HG03457 (cell line): ENCODE results near the gene AOAH.
"Not testable (repeated sequence)": the region's sequence is repeated elsewhere in the genome, so short reads cannot be mapped to it uniquely, and the experiment has no call there.

Source experiments
- ATAC-seq: cut with Tn5 transposase; IDR thresholded peaks from one replicate; pipeline ENCODE4 v1.9.1; 2021; ENCODE audit warnings: moderate number of reproducible peaks; ENCODE audit not compliant: unreplicated experiment

Gene AOAH

DNA sequence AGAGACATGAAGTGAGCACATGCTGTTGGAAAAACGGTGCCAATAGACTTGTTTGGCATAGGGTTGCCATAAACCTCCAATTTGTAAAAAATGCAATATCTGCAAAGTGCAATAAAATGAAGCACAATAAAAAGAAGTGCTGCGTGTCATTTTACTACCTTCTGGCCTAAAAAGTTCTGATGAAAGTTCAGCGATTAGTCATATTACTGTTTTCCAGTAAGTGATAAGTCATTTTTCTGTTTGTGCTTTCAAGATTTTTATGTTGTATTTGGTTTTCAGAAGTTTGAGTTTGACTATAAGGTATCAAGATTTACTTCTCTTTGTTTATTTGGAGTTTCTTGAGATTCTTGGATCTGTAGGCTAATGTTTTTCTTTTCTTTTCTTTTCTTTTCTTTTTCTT lies 16.8 kb downstream of the AOAH start:
- no peak for ATAC-seq

DNA sequence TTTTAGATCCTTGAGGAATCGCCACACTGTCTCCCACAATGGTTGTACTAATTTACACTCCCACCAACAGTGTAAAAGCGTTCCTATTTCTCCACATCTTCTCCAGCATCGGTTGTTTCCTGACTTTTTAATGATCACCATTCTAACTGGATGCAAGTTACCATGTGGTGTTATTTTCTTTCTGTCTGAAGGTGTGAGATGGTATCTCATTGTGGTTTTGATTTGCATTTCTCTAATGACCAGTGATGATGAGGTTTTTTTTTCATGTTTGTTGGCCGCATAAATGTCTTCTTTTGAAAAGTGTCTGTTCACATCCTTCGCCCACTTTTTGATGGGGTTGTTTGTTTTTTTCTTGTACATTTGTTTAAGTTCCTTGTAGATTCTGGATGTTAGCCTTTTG lies 20.4 kb downstream of the AOAH start:
- ATAC-seq: not testable (repeated sequence)

GRCh38 chr7:36692456-36692855 lies 31.8 kb downstream of the AOAH start:
- no peak for ATAC-seq

- no peak for ATAC-seq
These were observed 32.3 kb downstream of the AOAH start for GRCh38 chr7:36691983-36692382.

DNA sequence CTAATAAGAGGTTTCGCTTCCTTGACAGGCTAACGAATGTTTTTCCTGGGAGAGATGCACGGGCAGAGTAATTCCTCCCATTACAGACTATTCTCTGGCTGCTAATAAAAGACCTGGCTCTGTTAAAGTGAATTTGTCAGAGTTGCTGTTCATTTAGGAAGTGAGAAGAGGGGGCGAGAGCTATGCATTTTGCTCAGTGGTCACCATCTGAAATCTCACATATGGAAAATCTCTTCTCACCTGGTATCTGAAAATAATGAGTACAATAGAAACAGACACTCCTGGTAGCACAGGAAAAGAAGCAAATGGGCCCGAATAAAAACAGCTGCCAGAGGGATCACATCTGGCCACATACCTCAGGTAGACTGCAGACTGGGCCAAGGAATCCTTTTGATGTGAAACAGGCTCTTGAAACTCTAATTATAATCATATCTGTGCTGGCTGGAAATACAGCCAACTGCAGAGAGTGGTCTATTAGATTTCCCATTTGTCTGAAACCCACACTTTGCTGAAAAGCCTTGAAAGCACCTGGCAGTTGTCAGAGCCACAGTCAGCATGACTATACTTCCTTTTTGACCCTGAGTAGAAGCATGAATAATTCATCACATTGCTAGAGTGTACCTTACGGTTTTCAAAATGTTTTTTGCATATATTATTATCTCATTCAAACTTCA lies 33.6 kb downstream of the AOAH start:
- ATAC-seq: no peak

- no peak for ATAC-seq
These were observed 34.3 kb downstream of the AOAH start for GRCh38 chr7:36690041-36690440.

DNA sequence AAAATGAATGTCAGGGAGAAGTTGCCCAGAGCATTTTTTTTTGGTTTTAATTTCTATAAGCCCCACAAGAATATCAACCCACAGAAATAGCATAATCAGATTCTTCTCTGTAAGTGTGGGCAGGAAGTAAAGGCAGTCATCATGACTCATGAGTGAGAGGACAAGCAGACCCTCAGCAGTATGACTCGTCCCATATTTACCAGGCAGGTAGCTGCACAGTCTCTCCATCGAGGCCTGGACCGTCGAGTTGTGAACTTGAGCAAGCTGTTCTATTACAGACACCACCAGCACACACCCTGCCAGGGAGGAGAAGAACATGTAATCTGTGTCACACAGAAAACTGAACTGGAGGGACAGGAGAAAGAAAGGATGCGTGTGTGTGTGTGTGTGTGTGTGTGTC lies 37.8 kb downstream of the AOAH start:
- ATAC-seq: no peak

- no peak for ATAC-seq
These were observed 39.3 kb downstream of the AOAH start for GRCh38 chr7:36684954-36685353.

DNA sequence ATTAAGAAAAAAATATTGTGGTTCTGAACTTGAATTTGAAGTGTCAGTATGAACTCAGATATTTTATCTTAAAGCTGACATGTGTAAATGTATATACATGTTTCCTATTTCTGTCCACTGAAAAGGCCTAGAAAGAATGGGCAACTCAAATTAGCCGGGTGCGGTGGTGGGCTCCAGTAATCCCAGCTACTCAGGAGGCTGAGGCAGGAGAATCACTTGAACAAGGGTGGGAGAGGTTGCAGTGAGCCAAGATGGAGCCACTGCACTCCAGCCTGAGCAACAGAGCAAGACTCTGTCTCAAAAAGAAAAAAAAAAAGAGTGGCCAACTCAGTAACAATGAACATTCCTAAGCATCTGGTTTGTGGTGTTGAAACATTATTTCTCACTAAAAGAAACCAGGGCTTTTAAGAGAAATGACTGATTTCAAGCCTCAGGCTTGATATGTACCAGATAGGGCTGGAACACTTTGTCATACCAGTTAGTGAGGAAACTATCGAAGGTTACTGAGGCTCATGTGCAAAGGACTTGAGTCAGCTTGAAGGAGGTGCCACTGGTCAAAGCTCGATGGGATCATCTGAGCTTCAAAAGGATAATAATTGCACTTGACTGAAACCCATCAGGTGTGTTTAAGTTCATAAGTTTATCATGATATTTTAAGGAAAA lies 40.5 kb downstream of the AOAH start:
- ATAC-seq: no peak

DNA sequence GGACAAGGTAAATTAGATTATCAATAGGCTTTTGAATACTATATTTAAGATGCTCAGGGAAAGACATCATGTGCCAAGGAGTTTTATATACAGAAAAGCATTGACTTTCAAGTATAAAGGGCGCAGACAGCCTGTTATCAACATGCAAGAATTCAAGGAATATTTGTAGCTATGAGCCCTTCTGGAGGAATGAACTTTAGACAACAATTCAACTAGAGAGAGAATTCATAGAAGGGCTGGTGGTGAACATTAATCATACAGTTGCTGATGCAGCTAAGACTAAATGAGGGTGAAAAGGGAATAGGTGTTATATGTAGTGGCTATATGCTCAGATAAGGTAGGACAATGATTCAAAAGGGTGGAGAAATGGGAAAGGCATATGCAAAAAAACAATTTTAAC lies 41.2 kb downstream of the AOAH start:
- no peak for ATAC-seq

- no peak for ATAC-seq
These were observed 42.2 kb downstream of the AOAH start for GRCh38 chr7:36682102-36682501.

DNA sequence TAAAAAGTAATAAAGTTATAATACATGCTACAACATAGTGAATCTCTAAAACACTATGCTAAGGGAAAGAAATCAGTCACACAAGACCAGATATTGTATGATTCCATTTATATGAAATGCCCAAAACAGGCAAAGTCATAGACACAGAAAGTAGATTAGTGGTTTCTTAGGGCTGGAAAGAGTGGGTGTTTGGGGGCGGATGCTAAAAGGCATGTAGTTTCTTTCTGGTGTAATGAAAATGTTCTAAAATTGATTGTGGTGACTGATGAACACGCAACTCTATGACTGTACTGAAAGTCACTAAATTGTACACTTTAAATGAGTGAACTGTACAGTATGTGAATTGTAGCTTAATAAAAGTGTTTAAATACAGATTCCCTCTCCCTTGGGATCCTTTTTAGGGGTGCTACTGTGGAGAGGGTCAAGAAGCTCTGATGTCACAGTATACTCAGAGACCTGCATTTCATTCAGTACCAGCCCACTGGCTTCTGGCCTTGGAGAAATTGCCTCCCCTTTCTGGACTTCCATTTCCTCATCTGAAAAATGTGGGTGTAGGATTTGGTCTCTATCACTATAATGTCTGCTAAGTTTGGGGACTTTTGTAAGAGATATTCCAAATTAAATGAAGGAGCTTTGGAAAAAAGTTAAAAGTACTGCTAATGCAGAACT lies 46.4 kb downstream of the AOAH start:
- ATAC-seq: no peak

DNA sequence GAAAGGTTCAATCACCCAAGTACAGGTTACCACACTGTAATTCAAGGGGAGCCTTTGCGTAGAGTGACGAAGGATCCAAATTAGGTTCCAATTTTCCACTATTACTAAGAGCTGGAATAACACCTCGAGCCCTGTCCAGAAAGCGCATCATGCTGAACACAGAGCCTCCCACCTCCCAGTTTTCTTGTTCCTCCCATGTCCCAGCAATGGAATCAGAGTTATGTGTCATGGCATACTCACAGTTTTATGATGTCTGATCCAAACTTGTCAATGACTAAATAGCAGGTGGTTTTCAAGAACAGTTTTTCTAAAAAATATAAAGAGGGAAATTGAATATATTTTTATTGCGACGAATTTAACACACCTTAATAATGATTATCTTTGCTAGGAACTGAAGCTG lies 50.6 kb downstream of the AOAH start:
- no peak for ATAC-seq

- no peak for ATAC-seq
These were observed 52.9 kb downstream of the AOAH start for GRCh38 chr7:36671432-36671829.

DNA sequence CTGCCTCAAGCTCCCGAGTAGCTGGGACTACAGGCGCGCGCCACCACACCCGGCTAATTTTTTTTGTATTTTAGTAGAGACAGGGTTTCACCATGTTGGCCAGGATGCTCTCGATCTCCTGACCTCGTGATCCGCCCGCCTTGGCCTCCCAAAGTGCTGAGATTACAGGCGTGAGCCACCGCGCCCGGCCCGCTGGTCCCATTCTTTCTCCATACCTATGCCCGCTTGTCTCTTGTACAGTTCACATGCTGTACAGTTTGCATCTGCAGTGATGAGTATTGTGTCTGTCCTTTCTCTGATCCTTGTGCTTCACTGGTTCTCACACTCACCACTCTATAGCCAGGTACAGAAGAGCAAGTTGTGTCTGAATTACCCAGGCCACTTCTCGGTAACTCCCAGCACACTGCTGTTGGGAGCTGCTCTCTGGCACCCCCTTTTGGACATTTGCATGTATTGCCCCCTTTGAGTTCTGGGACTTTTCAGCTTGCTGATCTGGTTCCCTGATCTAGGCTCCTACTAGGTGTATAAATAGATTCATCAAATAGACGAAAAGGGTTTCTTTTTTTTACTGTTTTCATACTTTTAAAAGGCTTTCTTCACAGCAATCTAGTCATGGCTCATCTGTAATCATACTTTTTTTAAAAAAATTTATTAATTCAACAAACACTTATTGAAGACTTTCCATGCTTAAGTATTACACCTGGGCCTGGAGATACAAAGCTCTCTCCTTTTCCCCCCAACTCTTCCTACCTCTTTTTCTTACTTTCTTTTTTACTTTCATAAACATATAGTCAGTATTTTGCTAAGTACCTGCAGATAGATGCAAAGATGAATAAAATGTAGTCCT lies 53.5 kb downstream of the AOAH start:
- no peak for ATAC-seq

GRCh38 chr7:36668750-36669149 lies 55.5 kb downstream of the AOAH start:
- ATAC-seq: no peak

DNA sequence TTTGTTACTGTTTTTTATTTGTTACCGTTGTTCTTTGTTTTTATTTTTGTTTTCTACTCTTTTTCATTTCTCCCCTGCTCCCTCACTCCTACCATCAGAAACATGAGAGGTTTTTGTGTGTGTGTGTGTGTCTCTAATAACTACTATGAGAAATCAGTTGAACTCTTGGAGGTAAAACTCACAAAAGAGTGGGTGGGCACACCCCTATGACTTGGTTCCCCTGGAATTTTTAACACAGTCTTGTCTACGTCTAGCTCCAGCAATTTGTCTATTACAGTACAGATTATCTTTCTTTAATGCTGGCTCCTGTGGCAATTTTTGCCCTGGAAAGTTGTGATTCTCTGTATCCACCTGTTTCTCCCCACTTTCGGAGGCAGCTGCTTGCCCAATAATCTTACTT lies 56.2 kb downstream of the AOAH start:
- no peak for ATAC-seq

DNA sequence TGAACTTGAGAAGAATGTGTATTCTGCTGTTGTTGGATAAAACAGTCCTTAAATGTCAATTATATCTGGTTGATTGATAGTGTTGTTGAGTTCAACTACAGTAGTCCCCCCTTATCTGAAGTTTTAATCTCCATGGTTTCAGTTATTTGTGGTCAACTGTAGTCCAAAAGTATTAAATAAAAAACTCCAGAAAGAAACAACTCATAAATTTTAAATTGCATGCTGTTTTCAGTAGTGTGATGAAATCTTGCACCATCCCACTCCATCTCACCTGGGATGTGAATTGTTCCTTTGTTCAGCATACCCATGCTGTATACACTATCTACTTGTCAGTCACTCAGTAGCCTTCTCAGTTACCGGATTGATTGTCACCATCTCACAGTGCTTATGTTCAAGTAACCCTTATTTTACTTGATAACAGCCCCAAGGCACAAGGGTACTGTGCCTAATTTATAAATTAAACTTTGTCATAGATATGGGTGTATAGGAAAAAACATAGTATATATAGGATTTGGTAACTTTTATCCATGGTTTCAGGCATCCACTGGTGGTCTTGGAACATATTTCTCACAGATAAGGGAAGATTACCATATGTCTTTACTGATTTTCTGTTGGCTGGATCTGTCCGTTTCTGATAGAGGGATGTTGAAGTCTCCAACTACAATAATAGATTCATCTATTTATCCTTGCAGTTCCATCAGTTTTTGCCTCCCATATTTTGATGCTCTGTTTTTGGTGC lies 57.1 kb downstream of the AOAH start:
- no peak for ATAC-seq

GRCh38 chr7:36663481-36663880 lies 60.8 kb downstream of the AOAH start:
- ATAC-seq: no peak

DNA sequence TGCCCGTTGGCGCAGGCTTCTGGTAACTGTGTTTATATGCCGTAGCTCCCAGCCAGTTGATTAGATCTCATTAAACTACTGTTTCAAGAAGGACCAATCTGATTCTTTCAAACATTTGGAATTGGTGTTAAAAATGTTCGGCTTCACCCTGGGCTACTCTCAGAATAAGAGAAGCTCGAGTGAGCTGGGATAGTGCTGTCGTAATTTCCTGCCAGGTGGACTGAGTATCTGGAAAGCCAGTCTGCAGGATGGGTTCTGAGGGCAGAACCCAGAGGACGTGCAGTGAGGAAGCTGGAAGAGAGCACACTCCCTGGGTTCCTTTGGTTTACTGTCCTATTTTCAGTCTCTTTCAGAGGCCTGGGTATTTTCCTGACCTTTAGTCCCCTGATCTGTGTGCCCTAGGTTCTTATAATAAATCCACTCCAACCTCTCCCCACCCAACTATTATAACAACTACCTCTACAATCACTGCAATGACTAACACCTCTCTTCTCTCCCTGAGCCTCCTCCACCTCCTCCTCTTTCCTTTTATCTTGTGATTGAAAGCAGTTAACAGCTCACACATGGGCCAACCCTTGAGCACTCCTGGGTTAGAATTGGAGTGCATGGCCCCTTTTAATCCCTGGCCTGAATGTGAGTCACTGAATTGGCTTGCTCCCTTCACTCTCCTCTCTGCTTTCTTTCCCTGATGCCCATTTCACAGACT lies 63.0 kb downstream of the AOAH start:
- ATAC-seq: no peak
